Measurements from ENCODE around the gene LILRB3.

DNA sequence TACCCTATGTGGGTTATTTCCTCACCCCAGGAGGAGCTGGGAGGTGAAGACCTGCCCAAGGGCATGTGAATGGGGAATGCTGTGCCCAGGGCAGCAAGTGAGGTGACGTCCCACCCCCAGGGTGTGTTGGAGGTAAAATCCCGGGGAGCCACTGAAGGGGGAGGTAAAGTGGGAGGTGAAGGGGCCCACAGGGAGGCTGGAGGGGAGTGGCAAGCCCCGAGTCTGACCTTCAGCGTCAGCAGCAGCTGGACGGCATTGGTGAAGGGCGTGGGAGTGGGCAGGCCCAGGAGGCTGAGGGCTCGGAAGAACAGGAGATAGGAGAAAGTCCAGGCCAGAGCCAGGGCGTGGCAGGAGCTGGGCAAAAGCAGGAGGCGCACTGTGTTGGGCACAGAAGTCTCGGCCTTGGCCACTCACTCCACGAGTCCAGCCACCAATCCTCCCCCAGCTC lies 35.8 kb downstream of the LILRB3 start:
- TF ChIP-seq, protein P1, sequence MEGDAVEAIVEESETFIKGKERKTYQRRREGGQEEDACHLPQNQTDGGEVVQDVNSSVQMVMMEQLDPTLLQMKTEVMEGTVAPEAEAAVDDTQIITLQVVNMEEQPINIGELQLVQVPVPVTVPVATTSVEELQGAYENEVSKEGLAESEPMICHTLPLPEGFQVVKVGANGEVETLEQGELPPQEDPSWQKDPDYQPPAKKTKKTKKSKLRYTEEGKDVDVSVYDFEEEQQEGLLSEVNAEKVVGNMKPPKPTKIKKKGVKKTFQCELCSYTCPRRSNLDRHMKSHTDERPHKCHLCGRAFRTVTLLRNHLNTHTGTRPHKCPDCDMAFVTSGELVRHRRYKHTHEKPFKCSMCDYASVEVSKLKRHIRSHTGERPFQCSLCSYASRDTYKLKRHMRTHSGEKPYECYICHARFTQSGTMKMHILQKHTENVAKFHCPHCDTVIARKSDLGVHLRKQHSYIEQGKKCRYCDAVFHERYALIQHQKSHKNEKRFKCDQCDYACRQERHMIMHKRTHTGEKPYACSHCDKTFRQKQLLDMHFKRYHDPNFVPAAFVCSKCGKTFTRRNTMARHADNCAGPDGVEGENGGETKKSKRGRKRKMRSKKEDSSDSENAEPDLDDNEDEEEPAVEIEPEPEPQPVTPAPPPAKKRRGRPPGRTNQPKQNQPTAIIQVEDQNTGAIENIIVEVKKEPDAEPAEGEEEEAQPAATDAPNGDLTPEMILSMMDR (IDR thresholded peaks at IDR 0.05 in 8 of 11, conservative IDR thresholded peaks at IDR 0.05 in 3 of 11), result no peak
- TF ChIP-seq POLR2A (IDR thresholded peaks at IDR 0.05) (no peak), POLR2AphosphoS5 (IDR thresholded peaks at IDR 0.05) (peak in 1 of 3 donors; percentile 25)

All from spleen (tissue), 7 donors.